Stimulated activated memory B cell treated with anti-CD40 and anti-IgM and Interleukin-4, amounts not matched to agents 10 μg/mL and 1 μg/mL and 100 μg/mL, for 72 hours (primary cell): ENCODE results near the gene H1-8.

Experiments
- ATAC-seq: fragments of 150-1000 bp; cut with Tn5 transposase; 2 replicates; pipeline ENCODE4 v1.10.0; 2021
- H3K27ac Mint-ChIP-seq: one replicate; pipeline ENCODE4 v1.8.0; 2022; ENCODE audit warnings: mild to moderate bottlenecking, mixed read lengths
- H3K27me3 Mint-ChIP-seq: one replicate; pipeline ENCODE4 v1.8.0; 2022; ENCODE audit warnings: mixed read lengths
- H3K36me3 Mint-ChIP-seq: one replicate; pipeline ENCODE4 v1.8.0; 2022; ENCODE audit warnings: mixed read lengths
- H3K4me1 Mint-ChIP-seq: one replicate; pipeline ENCODE4 v1.8.0; 2022; ENCODE audit warnings: mixed read lengths
- H3K4me3 Mint-ChIP-seq: one replicate; pipeline ENCODE4 v1.8.0; 2022; ENCODE audit warnings: mild to moderate bottlenecking, moderate library complexity, mixed read lengths
- H3K9me3 Mint-ChIP-seq: one replicate; pipeline ENCODE4 v1.8.0; 2022; ENCODE audit warnings: mixed read lengths

Gene H1-8

DNA sequence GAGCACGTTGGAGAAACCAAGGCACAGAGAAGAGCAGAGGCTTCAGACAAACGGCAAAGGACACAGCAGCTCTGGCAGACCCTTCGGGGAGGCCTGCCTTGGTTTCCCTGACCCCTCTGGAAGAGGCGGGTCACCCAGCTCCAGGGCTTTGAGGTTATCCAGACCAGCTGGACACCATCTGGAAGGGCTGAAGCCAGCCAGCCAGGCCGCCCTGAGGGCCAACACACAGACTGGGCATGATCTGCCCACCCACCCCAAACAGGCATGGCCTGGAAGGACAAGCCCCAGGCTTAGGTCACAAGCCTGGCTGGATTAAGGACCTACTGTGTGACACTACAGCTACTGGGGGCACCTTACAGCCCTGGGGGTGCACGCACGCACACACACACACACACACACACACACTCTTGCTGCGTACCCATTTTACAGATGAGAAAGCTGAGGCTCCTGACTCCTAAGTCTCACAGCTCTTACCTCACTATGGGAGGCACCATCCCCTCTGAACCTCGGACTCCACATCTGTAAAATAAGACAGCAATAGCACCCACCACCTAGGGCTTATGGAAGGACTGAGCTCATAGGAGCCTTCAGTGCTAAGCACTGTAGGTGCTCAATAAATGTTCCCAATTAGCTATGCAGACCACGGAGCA lies 52.7 kb downstream of the H1-8 start:
- H3K27ac Mint-ChIP-seq = no peak overlapping the region
- H3K9me3 Mint-ChIP-seq = no peaks in the 10 kb centered on the region
- H3K4me3 Mint-ChIP-seq = no peak overlapping the region
- H3K36me3 Mint-ChIP-seq = no peaks in the 10 kb centered on the region
- ATAC-seq = no peak
- peaks cover 27% of the 10 kb centered on the region for H3K27me3 Mint-ChIP-seq
- H3K4me1 Mint-ChIP-seq = peaks cover 14% of the 10 kb centered on the region

DNA sequence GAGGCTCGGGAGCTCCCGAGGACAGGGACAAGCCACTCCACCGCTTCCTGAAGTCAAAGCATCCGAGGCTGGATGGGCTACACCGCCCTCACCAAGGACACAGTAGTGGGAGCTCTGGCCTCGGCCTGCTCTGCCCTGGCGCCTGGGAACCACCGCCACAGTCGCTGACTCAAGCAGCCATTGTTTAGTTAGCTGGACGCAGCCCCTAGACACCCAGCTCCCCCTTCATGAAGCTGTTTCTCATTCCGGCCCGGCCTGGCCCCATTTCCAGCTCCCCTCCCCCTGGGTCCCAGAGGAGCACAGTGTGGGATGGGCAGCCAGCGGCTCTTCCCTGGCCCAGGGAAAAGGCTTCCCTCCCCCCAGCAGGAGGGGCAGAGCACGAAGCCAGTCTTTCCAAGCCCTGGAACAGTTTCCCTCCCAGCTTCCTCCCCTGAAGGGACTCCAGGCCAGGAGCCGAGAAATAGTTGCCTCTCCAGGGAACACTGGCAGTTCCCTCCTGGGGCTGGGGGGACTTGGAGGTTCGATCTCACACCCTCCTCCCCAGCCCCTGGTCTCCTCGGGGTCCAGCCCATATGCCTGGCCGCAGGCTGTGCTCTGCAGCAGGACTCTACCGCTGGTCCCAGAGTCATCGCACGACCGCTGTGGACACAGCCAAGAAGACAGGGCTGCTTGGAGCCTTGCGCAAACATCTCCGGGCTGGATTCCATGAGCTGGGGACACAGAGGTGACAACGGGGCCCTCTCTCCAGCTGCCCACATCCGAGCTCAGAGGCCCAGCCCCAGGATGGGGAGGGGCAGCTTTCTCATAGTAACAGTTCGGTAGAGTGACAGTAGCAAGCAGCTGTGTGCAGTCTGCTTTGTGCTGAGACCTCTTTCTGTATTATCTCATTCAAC lies 53.5 kb downstream of the H1-8 start:
- peaks cover 14% of the 10 kb centered on the region for H3K4me1 Mint-ChIP-seq
- no peak overlapping the region for H3K27ac Mint-ChIP-seq
- no peak for ATAC-seq
- H3K36me3 Mint-ChIP-seq = no peaks in the 10 kb centered on the region
- H3K9me3 Mint-ChIP-seq = no peaks in the 10 kb centered on the region
- peaks cover 26% of the 10 kb centered on the region for H3K27me3 Mint-ChIP-seq
- no peak overlapping the region for H3K4me3 Mint-ChIP-seq

DNA sequence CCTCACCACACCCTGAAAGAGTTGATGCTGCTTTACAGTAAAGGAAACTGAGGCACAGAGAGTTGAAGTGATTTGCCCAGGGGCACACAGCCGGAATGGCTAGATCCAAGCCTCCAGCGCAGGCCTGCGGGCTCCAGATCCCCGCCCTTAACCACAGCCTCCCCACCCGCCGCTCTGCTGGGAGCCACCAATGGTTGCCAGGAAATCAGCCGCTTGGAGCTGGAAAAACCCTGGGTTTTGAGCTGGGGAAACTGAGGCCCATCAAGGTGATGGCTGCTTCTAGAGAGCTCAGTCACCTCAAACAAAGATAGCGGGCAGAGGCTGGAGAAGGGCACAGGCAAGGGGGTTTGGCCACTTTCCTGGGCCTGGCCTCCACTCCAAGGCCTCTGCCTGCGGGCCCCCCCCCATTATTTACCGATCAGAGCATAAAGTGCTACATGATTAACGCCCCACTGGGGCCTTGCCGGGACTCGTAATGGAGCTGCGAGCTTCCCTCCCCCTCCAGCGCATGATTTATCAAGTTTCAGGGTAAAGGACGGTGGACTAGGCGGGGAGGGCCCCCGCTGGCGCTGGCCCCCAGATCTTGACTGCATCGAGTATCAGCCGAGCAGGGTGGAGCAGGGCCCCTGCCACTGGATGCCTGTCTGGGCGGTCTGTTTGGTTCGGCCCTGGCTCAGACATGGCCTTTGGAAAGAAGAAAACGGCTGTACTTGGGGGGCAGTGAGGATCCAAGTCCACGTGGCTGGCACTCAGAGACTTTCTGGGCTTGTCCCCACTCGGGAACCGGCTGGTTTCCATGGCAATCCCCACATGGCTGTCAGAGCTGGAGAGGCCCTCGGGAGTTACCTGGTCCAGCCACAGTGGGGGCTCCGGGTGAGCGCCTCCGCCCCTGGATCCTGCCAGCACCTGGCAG lies 54.4 kb downstream of the H1-8 start:
- peaks cover 14% of the 10 kb centered on the region for H3K4me1 Mint-ChIP-seq
- no peak for ATAC-seq
- H3K27me3 Mint-ChIP-seq = peaks cover 18% of the 10 kb centered on the region
- H3K4me3 Mint-ChIP-seq = no peak overlapping the region
- H3K9me3 Mint-ChIP-seq = no peaks in the 10 kb centered on the region
- H3K36me3 Mint-ChIP-seq = no peaks in the 10 kb centered on the region
- no peak overlapping the region for H3K27ac Mint-ChIP-seq

DNA sequence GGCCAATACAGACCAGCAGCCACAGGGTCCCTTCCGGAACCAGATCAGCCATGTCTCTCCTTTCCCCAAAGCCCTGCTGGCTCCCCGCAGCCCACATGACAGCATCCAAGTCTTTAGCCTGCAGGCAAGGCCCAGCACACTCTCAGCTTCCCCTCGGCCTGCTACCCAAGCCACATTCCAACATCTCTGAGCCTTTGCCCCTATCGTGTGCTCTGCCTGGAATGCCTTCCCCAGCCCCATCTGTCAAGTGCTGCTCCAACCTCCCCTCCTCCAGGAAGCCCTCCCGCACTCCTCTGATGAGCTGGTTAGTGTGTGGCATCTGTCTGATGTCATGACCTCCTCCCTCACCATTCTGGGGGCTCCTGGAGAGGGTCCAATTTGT lies 55.0 kb downstream of the H1-8 start:
- H3K4me1 Mint-ChIP-seq = peaks cover 11% of the 10 kb centered on the region
- H3K27me3 Mint-ChIP-seq = peaks cover 16% of the 10 kb centered on the region
- no peaks in the 10 kb centered on the region for H3K9me3 Mint-ChIP-seq
- H3K36me3 Mint-ChIP-seq = no peaks in the 10 kb centered on the region
- no peak overlapping the region for H3K27ac Mint-ChIP-seq
- H3K4me3 Mint-ChIP-seq = no peak overlapping the region
- no peak for ATAC-seq

DNA sequence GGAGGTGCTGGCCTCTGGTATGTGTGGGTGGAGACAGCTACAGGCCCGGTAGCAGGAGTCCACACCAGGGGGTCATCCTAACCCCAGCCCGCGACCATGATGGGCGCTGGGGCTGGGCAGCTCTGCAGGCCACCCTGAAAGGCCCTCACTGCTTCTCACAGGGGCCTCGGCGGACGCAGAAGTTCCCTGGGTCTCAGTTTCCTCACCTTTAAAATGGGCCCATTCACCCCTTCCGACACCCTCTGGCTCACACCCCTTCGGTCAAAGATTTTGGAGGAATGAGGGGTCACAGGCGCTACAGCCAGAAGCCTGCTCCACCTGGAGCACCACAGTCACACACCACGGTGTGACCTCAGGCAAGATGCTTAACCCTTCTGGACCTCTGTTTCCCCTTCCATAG lies 55.5 kb downstream of the H1-8 start:
- Mint-ChIP-seq H3K36me3 (no peaks in the 10 kb centered on the region), H3K9me3 (no peaks in the 10 kb centered on the region), H3K27ac (no peak overlapping the region), H3K4me3 (no peak overlapping the region), H3K27me3 (peaks cover 11% of the 10 kb centered on the region), H3K4me1 (peaks cover 6% of the 10 kb centered on the region)
- no peak for ATAC-seq

DNA sequence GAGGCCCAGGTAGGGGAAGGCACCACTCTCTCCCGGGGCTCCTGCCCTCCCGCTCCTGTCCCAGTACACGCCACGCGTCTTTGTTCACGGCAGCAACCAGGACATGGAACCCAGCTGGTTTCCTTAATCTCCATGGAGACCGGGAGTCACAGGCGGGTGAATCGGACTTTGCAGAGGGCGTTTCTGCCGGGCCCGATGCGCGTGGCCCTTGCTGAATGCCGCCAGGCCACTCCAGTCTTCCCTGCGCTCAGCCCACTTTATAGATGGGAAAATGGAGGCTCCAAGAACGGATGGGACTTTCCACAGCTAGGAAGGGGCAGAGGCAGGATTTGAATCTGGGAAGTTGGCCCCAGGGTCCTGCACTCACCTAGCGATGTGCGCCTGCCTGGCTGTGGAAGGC lies 56.1 kb downstream of the H1-8 start:
- H3K4me3 Mint-ChIP-seq = no peak overlapping the region
- H3K36me3 Mint-ChIP-seq = no peaks in the 10 kb centered on the region
- no peak overlapping the region for H3K27ac Mint-ChIP-seq
- H3K4me1 Mint-ChIP-seq = peaks cover under 1% of the 10 kb centered on the region
- H3K9me3 Mint-ChIP-seq = no peaks in the 10 kb centered on the region
- H3K27me3 Mint-ChIP-seq = peaks cover 8% of the 10 kb centered on the region
- no peak for ATAC-seq

DNA sequence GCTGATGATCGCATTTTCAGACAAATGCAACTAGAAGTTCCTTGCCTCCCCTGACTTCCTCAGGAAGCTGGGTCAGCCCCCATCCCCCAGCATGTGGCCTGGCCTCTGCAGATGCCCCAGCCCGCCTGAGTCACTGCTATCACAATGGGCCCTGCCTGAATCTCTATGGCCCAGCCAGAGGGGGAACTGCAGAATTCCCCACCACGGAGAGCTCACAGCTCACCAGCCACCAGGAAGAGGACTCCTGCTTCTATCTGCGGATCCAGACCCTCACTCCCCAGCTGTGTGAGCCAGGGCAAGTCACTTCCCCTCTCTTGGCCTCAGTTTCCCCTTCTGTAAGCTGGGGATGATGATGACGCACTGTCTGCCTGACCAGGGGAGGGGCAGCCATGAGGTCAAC lies 56.6 kb downstream of the H1-8 start:
- Mint-ChIP-seq H3K9me3 (no peaks in the 10 kb centered on the region), H3K4me3 (no peak overlapping the region), H3K4me1 (no peaks in the 10 kb centered on the region), H3K36me3 (no peaks in the 10 kb centered on the region), H3K27me3 (peaks cover 8% of the 10 kb centered on the region), H3K27ac (no peak overlapping the region)
- no peak for ATAC-seq

DNA sequence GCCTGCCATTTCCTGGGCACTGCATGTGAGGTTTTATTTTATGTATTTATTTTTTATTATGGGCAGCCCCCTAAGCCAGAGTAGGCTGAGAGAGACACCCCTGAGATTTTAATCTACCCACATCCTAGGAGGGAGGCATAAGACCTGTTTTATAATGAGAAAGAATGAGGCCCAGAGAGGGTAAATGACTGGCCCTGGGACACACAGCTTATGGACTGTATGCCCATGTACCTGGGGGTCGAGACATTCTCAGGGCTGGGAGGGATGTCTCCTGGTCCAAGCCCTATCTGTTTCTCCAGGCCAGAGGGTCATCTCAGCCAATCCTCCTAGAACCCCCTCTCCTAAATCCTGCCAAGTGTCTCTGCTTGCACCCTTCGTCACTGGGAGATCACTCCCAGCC lies 57.4 kb downstream of the H1-8 start:
- H3K4me1 Mint-ChIP-seq = peaks cover under 1% of the 10 kb centered on the region
- no peak overlapping the region for H3K27ac Mint-ChIP-seq
- H3K36me3 Mint-ChIP-seq = no peaks in the 10 kb centered on the region
- H3K4me3 Mint-ChIP-seq = no peak overlapping the region
- no peak for ATAC-seq
- no peaks in the 10 kb centered on the region for H3K9me3 Mint-ChIP-seq
- H3K27me3 Mint-ChIP-seq = peaks cover 15% of the 10 kb centered on the region
